HG02973 (cell line): ENCODE results near the gene NOL4.
"Not testable (repeated sequence)": the region's sequence is repeated elsewhere in the genome, so short reads cannot be mapped to it uniquely, and the experiment has no call there.

ENCODE experiments used
- ATAC-seq: cut with Tn5 transposase; IDR thresholded peaks from one replicate; pipeline ENCODE4 v1.9.1; 2021; ENCODE audit warnings: moderate library complexity; ENCODE audit not compliant: unreplicated experiment

NOL4 gene, protein sequence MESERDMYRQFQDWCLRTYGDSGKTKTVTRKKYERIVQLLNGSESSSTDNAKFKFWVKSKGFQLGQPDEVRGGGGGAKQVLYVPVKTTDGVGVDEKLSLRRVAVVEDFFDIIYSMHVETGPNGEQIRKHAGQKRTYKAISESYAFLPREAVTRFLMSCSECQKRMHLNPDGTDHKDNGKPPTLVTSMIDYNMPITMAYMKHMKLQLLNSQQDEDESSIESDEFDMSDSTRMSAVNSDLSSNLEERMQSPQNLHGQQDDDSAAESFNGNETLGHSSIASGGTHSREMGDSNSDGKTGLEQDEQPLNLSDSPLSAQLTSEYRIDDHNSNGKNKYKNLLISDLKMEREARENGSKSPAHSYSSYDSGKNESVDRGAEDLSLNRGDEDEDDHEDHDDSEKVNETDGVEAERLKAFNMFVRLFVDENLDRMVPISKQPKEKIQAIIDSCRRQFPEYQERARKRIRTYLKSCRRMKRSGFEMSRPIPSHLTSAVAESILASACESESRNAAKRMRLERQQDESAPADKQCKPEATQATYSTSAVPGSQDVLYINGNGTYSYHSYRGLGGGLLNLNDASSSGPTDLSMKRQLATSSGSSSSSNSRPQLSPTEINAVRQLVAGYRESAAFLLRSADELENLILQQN

DNA sequence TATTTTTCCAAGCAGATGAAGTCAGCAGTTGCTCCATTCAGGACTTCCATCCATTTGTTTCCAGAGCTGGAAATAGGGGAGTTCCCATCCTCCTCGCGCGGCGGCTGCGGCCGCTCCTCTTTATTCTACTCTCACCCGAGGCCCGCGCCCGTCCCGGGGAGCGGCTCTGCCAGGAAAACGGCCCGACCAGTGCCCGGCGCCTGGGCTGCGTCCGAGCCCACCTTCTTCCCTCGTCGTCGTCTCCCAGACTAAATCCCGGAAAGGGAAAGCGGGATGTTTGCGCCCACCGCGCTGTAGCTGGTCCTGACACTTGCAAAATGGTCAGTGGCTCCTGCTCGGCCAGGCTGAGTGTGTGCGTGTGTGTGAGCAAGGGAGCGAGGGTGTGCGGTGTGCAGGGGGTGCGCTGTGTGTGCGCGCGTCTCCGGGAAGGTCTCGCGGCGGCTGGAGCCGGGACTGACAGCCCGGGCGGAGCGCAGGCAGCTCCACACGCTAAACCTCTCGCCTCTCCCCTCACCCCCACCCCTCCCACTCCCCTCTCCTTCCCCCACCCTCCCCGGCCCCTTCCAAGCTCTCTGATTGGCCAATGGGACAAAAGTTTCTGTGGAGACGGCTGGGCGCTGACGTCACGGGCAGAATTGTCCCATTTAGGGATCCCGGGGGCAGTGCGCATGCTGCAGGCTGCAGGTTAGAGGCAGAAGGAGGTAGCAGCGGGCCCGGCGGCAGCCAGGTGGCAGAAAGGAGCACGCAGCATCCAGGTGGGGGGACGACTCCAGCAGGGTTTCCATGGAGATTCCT, at the start of gene NOL4:
NOL4 (minus strand) TSS at position 491 of the 795 bp plus-strand sequence. CDS start 1,660 bp downstream, outside the sequence.
- ATAC-seq = no peak

DNA sequence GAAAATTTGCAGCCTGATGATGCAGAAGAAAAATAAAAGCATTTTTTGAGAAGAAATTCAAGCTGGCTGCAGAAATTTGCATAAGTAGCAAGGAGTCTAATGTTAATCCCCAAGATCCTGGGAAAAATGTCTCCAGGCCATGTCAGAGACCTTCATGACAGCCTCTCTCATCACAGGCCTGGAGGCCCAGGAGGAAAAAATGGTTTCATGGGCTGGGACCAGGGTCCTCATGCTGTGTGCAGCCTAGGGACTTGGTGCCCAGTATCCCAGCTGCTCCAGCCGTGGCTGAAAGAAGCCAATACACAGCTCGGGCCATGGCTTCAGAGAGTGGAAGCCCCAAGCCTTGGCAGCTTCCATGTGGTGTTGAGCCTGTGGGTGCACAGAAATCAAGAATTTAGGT, 41.3 kb upstream of the NOL4 start:
- ATAC-seq = not testable (repeated sequence)

- ATAC-seq = no peak
These were observed 37.4 kb upstream of the NOL4 start for GRCh38 chr18:34261865-34262780.

GRCh38 chr18:34258176-34258575, 33.5 kb upstream of the NOL4 start:
- no peak for ATAC-seq

DNA sequence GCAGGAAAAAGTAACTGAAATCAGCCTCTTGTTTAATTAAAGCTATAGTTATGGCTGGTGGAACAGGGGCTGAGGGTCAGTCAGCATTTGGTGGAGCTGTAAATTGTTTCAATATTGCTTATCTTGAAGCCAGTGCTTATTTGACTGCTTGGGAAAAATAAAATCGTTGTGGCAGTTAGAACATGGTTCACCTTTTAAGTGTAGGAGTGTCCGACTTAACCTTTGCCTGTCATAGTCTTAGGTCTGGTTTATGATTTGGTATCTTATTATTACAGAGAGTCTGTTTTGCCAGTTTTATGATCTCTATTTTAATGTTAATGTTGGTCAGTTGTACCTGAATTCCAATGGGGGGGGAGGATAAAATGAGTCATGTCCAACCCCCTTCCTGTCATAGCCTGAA, 27.2 kb upstream of the NOL4 start:
- no peak for ATAC-seq

DNA sequence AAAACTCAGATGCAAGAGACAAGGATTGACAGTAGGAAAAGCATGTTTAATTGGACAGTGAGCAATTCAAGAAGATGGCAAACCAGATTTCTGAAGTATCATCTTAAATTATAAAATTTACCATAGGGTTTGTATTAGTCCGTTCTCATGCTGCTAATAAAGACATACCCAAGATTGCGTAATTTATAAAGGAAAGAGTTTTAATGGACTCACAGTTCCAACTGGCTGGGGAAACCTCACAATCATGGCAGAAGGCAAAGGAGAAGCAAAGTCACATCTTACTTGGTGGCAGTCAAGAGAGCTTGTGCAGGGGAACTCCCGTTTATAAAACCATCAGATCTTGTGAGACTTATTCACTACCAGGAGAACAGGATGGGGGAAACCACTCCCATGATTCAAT, 24.0 kb upstream of the NOL4 start:
- ATAC-seq = no peak

- ATAC-seq = no peak
These were observed 18.0 kb upstream of the NOL4 start for GRCh38 chr18:34242739-34243138.

GRCh38 chr18:34233781-34234388, 9.2 kb upstream of the NOL4 start:
- ATAC-seq = not testable (repeated sequence)

DNA sequence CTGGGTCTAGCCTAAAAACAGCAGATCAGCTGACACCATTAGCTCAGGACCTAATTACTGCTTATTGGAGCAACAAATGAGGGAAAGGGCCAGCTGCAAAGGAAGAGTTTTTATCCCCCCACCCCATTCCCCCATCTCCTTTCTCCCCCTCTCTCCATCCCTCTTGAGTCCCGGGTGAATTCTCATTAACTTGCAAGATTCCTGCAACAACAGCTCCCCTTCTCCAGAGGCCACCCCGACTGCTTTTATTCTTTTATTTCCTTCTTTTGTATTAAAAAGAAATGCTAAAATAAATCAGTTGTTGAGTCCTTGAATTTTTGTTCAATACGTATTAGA, 473 bp upstream of the NOL4 start:
- no peak for ATAC-seq

- ATAC-seq = no peak
These were observed 755 bp downstream of the NOL4 start for GRCh38 chr18:34223893-34224422.

GRCh38 chr18:34223164-34223892, 1.4 kb downstream of the NOL4 start:
- ATAC-seq = no peak

- ATAC-seq = no peak
These were observed 2.2 kb downstream of the NOL4 start for GRCh38 chr18:34222307-34223163.

- no peak for ATAC-seq
These were observed 2.8 kb downstream of the NOL4 start for GRCh38 chr18:34221971-34222306.

DNA sequence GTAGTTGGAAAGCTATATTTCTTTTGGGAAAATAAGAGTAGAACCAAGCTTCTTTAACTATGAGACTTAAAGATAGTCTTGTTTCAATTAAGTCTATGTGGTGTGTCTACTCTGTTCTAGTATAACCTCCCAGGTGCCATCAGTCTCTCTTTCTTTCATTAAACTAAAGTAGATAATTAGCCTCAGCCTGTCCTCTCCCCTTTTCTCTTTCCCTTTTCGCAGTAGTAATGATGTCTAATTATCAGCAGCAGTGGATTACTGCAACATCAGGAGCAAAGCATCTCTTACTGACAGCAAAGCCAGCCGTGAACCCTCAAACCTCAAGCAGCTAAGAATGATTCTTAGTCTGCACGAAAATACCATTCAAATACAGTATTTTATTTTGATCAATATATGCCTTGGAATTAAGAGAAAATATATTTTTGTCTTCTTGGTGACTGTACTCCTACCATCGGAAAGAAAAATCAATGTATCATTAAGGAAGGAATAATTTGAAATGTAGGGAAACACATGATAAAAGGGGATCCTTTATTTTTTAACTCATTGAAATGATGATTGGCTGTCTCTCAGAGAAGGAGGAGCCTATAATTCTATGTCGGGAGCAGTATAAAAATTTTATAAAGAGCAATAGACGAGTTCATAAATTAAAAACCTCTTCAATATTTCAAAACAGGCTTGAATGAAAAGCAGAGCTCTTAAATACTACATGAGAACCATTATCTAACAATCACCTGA, 4.5 kb downstream of the NOL4 start:
- ATAC-seq = no peak

DNA sequence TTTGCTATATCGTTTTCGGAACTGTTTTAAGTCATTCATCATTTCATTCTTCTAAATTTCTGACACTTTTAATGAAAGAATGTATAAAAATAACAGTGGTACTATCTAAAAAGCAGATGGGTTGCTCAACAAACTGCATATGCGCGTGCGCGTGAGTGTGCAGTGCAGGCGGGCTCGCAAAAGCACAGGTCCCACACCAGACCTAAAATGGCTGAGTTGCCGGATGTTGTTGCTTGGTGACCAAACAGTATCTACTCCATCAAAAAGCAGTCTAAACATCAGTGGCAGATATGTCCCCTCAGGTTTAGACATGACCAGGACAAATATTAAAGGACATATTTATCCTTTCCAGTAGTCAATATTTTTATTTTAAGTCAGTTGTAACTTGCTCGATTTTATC, 5.1 kb downstream of the NOL4 start:
- no peak for ATAC-seq

DNA sequence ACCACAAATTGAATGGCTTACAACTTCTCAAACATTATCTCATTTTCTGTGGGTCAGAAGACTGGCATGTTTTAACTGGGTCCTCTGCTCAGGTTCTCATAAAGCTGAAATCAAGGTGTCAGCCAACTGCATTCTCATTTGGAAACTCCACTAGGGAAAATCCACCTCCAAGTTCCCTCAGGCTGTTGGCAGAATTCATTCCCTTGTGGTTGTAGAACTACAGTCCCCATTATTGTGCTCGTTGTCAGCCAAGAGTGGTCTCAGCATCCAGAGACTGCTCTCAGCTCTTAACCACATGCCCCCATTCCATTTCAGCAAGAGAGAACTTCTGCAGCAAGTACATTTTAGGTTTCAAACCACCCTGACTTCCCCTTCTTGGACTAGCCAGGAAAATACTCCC, 12.2 kb downstream of the NOL4 start:
- no peak for ATAC-seq

GRCh38 chr18:34207344-34207851, 17.3 kb downstream of the NOL4 start:
- no peak for ATAC-seq

DNA sequence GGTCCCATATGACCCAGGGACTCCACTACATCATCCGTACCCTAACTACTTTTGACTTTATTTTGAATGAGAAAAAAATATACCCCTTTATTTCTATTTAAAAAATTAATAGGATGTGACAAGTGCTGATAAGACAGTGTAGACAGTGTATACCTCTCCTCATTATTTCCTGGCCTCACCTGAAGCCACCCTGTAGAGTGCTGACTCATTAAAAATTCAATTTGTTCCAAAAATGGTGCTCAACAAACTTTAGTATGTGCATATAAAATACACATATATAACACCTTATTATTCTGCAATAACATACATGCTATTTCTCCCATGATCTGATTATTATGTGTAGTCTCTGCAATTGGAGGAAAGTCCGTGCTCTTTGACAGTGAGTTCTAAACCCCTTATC, 20.8 kb downstream of the NOL4 start:
- ATAC-seq = no peak
